Esophagus squamous epithelium (tissue), 4 donors: ENCODE results near the gene SSH2.
"Not testable (repeated sequence)": the region's sequence is repeated elsewhere in the genome, so short reads cannot be mapped to it uniquely, and the experiment has no call there.

ENCODE experiments used
- CTCF ChIP-seq, 6 experiments: fragments of 450-650 bp in 4 of 6; fragments of 200-600 bp in 2 of 6; sonication (generic) in 2 of 6; IDR thresholded peaks; one replicate each; pipeline ENCODE4 v1.5.1; 2016 to 2019; ENCODE audit warnings: antibody characterized with exemption in 6 of 6, mild to moderate bottlenecking in 4 of 6, moderate library complexity in 4 of 6
- POLR2A ChIP-seq, 4 donors: fragments of 450-650 bp; IDR thresholded peaks; one replicate each; pipeline ENCODE4 v1.6.1; 2017; ENCODE audit warnings: antibody characterized with exemption in 4 of 4, mild to moderate bottlenecking in 4 of 4, moderate library complexity in 3 of 4

DNA sequence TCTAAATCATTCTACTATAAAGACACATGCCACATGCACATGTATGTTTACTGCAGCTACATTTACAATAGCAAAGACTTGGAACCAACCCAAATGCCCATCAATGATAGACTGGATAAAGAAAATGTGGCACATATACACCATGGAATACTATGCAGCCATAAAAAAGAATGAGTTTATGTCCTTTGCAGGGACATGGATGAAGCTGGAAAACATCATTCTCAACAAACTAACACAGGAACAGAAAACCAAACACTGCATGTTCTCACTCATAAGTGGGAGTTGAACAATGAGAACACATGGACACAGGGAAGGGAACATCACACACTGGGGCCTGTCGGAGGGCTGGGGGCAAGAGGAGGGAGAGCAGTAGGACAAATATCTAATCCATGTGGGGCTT, 204.6 kb downstream of the SSH2 start:
- not testable (repeated sequence) for TF ChIP-seq CTCF, POLR2A (IDR thresholded peaks at IDR 0.05)
